Measurements from ENCODE around the gene SEL1L3. TPM values are rescaled to one million over a fixed set of nuclear protein-coding genes. Genes with fewer than 3 reads are reported as not detected.

SEL1L3 gene
- total RNA-seq, 1 donor from 2014 or later: 18.3 TPM

GRCh38 chr4:25839233-25839632 lies 23.6 kb downstream of the SEL1L3 start:
- no peaks in the 10 kb centered on the region for H3K27me3 ChIP-seq (ENCODE audit: control insufficient read depth in 3 of 3, insufficient read depth in 3 of 3, low read length in 3 of 3)
- peaks cover 0 to 2% (median 0%) of the 10 kb centered on the region in 3 donors for H3K9me3 ChIP-seq (ENCODE audit: control insufficient read depth in 3 of 3, low read length in 3 of 3)

DNA sequence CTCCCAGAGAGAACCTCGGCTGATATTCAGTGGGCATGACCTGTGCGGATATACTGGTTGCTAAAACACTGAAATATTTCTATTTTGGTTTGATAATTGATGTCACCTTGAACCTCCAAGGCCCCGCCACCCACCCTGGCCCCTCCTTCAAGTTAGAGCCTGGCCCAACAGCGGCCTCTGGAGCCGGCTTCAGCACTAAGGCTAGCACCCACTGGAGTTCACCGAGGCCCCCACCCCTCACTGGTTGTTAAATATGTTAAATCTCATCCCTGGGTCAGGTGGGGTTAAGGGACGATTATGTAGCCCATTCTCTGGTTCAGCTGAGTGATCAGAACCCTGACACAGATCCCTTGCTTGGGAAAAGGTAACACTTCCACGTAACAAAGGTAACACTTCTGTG lies 24.3 kb downstream of the SEL1L3 start:
- no peaks in the 10 kb centered on the region for H3K36me3 ChIP-seq (ENCODE audit: control insufficient read depth in 3 of 3, insufficient read depth in 3 of 3, low read length in 3 of 3)
- no peak overlapping the region for H3K27ac ChIP-seq (ENCODE audit: low read depth, low read length)
- H3K4me3 ChIP-seq (ENCODE audit: low read length in 3 of 3): no peak overlapping the region
- H3K9me3 ChIP-seq (ENCODE audit: control insufficient read depth in 3 of 3, low read length in 3 of 3): peaks cover 0 to 2% (median 0%) of the 10 kb centered on the region in 3 donors
- H3K9ac ChIP-seq (ENCODE audit: low read depth in 1 of 3, low read length in 3 of 3): no peak overlapping the region
- peaks cover 2 to 5% (median 4%) of the 10 kb centered on the region in 3 donors for H3K4me1 ChIP-seq (ENCODE audit: control insufficient read depth in 3 of 3, insufficient read depth in 3 of 3, low read length in 3 of 3)
- H3K27me3 ChIP-seq (ENCODE audit: control insufficient read depth in 3 of 3, insufficient read depth in 3 of 3, low read length in 3 of 3): no peaks in the 10 kb centered on the region

More at GRCh38 chr4:25839233-25839632, 23.6 kb downstream of the SEL1L3 start:
- peaks cover 6 to 9% (median 7%) of the 10 kb centered on the region in 3 donors for H3K4me1 ChIP-seq (ENCODE audit: control insufficient read depth in 3 of 3, insufficient read depth in 3 of 3, low read length in 3 of 3)
- no peak overlapping the region for H3K4me3 ChIP-seq (ENCODE audit: low read length in 3 of 3)
- H3K27ac ChIP-seq (ENCODE audit: low read depth, low read length): no peak overlapping the region
- no peak overlapping the region for H3K9ac ChIP-seq (ENCODE audit: low read depth in 1 of 3, low read length in 3 of 3)
- H3K36me3 ChIP-seq (ENCODE audit: control insufficient read depth in 3 of 3, insufficient read depth in 3 of 3, low read length in 3 of 3): no peaks in the 10 kb centered on the region

- H3K4me3 ChIP-seq (ENCODE audit: low read length in 3 of 3): no peak overlapping the region
- peaks cover 0 to 2% (median 0%) of the 10 kb centered on the region in 3 donors for H3K9me3 ChIP-seq (ENCODE audit: control insufficient read depth in 3 of 3, low read length in 3 of 3)
- no peak overlapping the region for H3K9ac ChIP-seq (ENCODE audit: low read depth in 1 of 3, low read length in 3 of 3)
- no peaks in the 10 kb centered on the region for H3K36me3 ChIP-seq (ENCODE audit: control insufficient read depth in 3 of 3, insufficient read depth in 3 of 3, low read length in 3 of 3)
- no peaks in the 10 kb centered on the region for H3K4me1 ChIP-seq (ENCODE audit: control insufficient read depth in 3 of 3, insufficient read depth in 3 of 3, low read length in 3 of 3)
- no peak overlapping the region for H3K27ac ChIP-seq (ENCODE audit: low read depth, low read length)
- H3K27me3 ChIP-seq (ENCODE audit: control insufficient read depth in 3 of 3, insufficient read depth in 3 of 3, low read length in 3 of 3): no peaks in the 10 kb centered on the region
These were observed 25.7 kb downstream of the SEL1L3 start for GRCh38 chr4:25837107-25837506.

DNA sequence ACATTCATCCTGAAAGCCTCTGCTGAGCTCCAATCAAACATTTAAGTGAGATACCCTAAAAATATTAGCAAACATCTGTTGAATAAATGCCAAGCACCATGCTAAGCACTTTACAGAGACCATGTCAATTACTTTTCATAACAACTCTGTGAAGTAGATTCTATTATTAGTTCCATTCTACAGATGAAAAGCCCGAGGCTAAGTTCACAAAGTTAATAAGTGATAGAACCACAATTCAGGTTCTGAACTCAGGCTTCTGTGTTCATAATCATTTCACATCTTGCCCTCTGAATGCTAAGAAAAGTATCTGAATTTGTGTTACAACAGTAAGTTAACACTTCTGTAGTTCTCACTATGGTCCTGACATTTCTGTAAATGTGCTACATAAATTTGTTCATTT lies 27.4 kb downstream of the SEL1L3 start:
- no peak overlapping the region for H3K9ac ChIP-seq (ENCODE audit: low read depth in 1 of 3, low read length in 3 of 3)
- H3K27ac ChIP-seq (ENCODE audit: low read depth, low read length): no peak overlapping the region
- no peaks in the 10 kb centered on the region for H3K9me3 ChIP-seq (ENCODE audit: control insufficient read depth in 3 of 3, low read length in 3 of 3)
- no peaks in the 10 kb centered on the region for H3K36me3 ChIP-seq (ENCODE audit: control insufficient read depth in 3 of 3, insufficient read depth in 3 of 3, low read length in 3 of 3)
- H3K4me1 ChIP-seq (ENCODE audit: control insufficient read depth in 3 of 3, insufficient read depth in 3 of 3, low read length in 3 of 3): no peaks in the 10 kb centered on the region
- no peak overlapping the region for H3K4me3 ChIP-seq (ENCODE audit: low read length in 3 of 3)
- no peaks in the 10 kb centered on the region for H3K27me3 ChIP-seq (ENCODE audit: control insufficient read depth in 3 of 3, insufficient read depth in 3 of 3, low read length in 3 of 3)

- no peak overlapping the region for H3K27ac ChIP-seq (ENCODE audit: low read depth, low read length)
- no peaks in the 10 kb centered on the region for H3K36me3 ChIP-seq (ENCODE audit: control insufficient read depth in 3 of 3, insufficient read depth in 3 of 3, low read length in 3 of 3)
- H3K27me3 ChIP-seq (ENCODE audit: control insufficient read depth in 3 of 3, insufficient read depth in 3 of 3, low read length in 3 of 3): no peaks in the 10 kb centered on the region
- no peaks in the 10 kb centered on the region for H3K4me1 ChIP-seq (ENCODE audit: control insufficient read depth in 3 of 3, insufficient read depth in 3 of 3, low read length in 3 of 3)
- no peak overlapping the region for H3K4me3 ChIP-seq (ENCODE audit: low read length in 3 of 3)
- H3K9ac ChIP-seq (ENCODE audit: low read depth in 1 of 3, low read length in 3 of 3): no peak overlapping the region
- H3K9me3 ChIP-seq (ENCODE audit: control insufficient read depth in 3 of 3, low read length in 3 of 3): no peaks in the 10 kb centered on the region
These were observed 28.2 kb downstream of the SEL1L3 start for GRCh38 chr4:25834411-25835107.

DNA sequence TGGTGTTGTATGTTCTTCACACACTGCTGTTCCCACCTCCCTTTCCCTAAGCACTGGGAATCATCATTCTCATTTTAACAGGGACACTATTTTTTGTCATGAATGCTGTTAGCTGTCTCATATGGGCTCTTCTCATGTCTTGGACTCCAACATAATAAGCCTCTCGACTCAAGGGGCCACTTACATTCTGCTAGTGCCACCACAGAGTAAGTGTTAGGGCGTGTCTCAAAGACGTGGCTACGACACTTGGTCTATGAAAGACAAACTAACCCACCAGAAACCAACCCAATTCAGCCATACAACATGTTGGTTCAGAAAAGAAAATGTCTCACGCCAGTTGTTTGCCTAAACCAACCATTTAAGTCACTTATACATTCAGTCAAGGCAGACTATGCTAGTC lies 32.2 kb downstream of the SEL1L3 start:
- Histone ChIP-seq H3K36me3 (ENCODE audit: control insufficient read depth in 3 of 3, insufficient read depth in 3 of 3, low read length in 3 of 3) (no peaks in the 10 kb centered on the region), H3K4me1 (ENCODE audit: control insufficient read depth in 3 of 3, insufficient read depth in 3 of 3, low read length in 3 of 3) (no peaks in the 10 kb centered on the region), H3K27me3 (ENCODE audit: control insufficient read depth in 3 of 3, insufficient read depth in 3 of 3, low read length in 3 of 3) (no peaks in the 10 kb centered on the region), H3K9ac (ENCODE audit: low read depth in 1 of 3, low read length in 3 of 3) (no peak overlapping the region), H3K9me3 (ENCODE audit: control insufficient read depth in 3 of 3, low read length in 3 of 3) (no peaks in the 10 kb centered on the region), H3K4me3 (ENCODE audit: low read length in 3 of 3) (no peak overlapping the region), H3K27ac (ENCODE audit: low read depth, low read length) (no peak overlapping the region)

GRCh38 chr4:25827897-25828296 lies 34.9 kb downstream of the SEL1L3 start:
- H3K27ac ChIP-seq (ENCODE audit: low read depth, low read length): no peak overlapping the region
- no peak overlapping the region for H3K4me3 ChIP-seq (ENCODE audit: low read length in 3 of 3)
- H3K9ac ChIP-seq (ENCODE audit: low read depth in 1 of 3, low read length in 3 of 3): no peak overlapping the region
- no peaks in the 10 kb centered on the region for H3K9me3 ChIP-seq (ENCODE audit: control insufficient read depth in 3 of 3, low read length in 3 of 3)
- no peaks in the 10 kb centered on the region for H3K4me1 ChIP-seq (ENCODE audit: control insufficient read depth in 3 of 3, insufficient read depth in 3 of 3, low read length in 3 of 3)
- H3K36me3 ChIP-seq (ENCODE audit: control insufficient read depth in 3 of 3, insufficient read depth in 3 of 3, low read length in 3 of 3): no peaks in the 10 kb centered on the region
- H3K27me3 ChIP-seq (ENCODE audit: control insufficient read depth in 3 of 3, insufficient read depth in 3 of 3, low read length in 3 of 3): no peaks in the 10 kb centered on the region

DNA sequence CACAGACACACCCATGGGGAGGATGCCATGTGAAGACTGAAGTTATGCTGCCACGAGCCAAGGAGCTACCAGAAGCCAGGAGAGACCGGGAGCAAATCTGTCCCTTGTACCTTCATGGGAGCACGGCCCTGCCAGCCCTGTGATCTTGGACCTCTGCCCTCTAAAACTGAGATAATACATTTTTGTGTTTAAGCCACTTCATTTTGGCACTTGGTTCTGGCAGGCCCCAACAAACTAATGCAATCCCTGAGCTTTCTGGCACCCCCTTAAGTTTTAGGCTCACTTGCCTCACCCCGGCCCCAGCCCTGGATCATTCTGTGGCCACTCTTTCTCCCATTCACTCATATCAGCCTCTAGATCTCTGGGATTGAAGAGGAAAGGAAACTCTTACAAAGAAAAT lies 35.4 kb downstream of the SEL1L3 start:
- H3K4me3 ChIP-seq (ENCODE audit: low read length in 3 of 3): no peak overlapping the region
- H3K27ac ChIP-seq (ENCODE audit: low read depth, low read length): no peak overlapping the region
- no peaks in the 10 kb centered on the region for H3K27me3 ChIP-seq (ENCODE audit: control insufficient read depth in 3 of 3, insufficient read depth in 3 of 3, low read length in 3 of 3)
- H3K36me3 ChIP-seq (ENCODE audit: control insufficient read depth in 3 of 3, insufficient read depth in 3 of 3, low read length in 3 of 3): no peaks in the 10 kb centered on the region
- no peaks in the 10 kb centered on the region for H3K9me3 ChIP-seq (ENCODE audit: control insufficient read depth in 3 of 3, low read length in 3 of 3)
- no peak overlapping the region for H3K9ac ChIP-seq (ENCODE audit: low read depth in 1 of 3, low read length in 3 of 3)
- no peaks in the 10 kb centered on the region for H3K4me1 ChIP-seq (ENCODE audit: control insufficient read depth in 3 of 3, insufficient read depth in 3 of 3, low read length in 3 of 3)

GRCh38 chr4:25826074-25826752 lies 36.6 kb downstream of the SEL1L3 start:
- no peaks in the 10 kb centered on the region for H3K4me1 ChIP-seq (ENCODE audit: control insufficient read depth in 3 of 3, insufficient read depth in 3 of 3, low read length in 3 of 3)
- H3K27me3 ChIP-seq (ENCODE audit: control insufficient read depth in 3 of 3, insufficient read depth in 3 of 3, low read length in 3 of 3): no peaks in the 10 kb centered on the region
- H3K27ac ChIP-seq (ENCODE audit: low read depth, low read length): no peak overlapping the region
- no peaks in the 10 kb centered on the region for H3K9me3 ChIP-seq (ENCODE audit: control insufficient read depth in 3 of 3, low read length in 3 of 3)
- H3K36me3 ChIP-seq (ENCODE audit: control insufficient read depth in 3 of 3, insufficient read depth in 3 of 3, low read length in 3 of 3): no peaks in the 10 kb centered on the region
- H3K9ac ChIP-seq (ENCODE audit: low read depth in 1 of 3, low read length in 3 of 3): no peak overlapping the region
- no peak overlapping the region for H3K4me3 ChIP-seq (ENCODE audit: low read length in 3 of 3)

GRCh38 chr4:25823632-25824031 lies 39.2 kb downstream of the SEL1L3 start:
- Histone ChIP-seq H3K36me3 (ENCODE audit: control insufficient read depth in 3 of 3, insufficient read depth in 3 of 3, low read length in 3 of 3) (no peaks in the 10 kb centered on the region), H3K4me1 (ENCODE audit: control insufficient read depth in 3 of 3, insufficient read depth in 3 of 3, low read length in 3 of 3) (no peaks in the 10 kb centered on the region), H3K9me3 (ENCODE audit: control insufficient read depth in 3 of 3, low read length in 3 of 3) (no peaks in the 10 kb centered on the region), H3K27ac (ENCODE audit: low read depth, low read length) (no peak overlapping the region), H3K27me3 (ENCODE audit: control insufficient read depth in 3 of 3, insufficient read depth in 3 of 3, low read length in 3 of 3) (no peaks in the 10 kb centered on the region), H3K4me3 (ENCODE audit: low read length in 3 of 3) (no peak overlapping the region), H3K9ac (ENCODE audit: low read depth in 1 of 3, low read length in 3 of 3) (no peak overlapping the region)

Data from skeletal muscle tissue (tissue), 4 donors.